ENCODE data around the gene TARM1. TPM values are rescaled to one million over a fixed set of nuclear protein-coding genes. Genes with fewer than 3 reads are reported as not detected.
"Not testable (repeated sequence)": the region's sequence is repeated elsewhere in the genome, so short reads cannot be mapped to it uniquely, and the experiment has no call there.

Gene TARM1
- total RNA-seq, 1 donor from 2014 or later = not detected

- H3K36me3 ChIP-seq (ENCODE audit: control insufficient read depth in 3 of 3, insufficient read depth in 3 of 3, low read length in 3 of 3) = peaks cover 17 to 20% (median 19%) of the 10 kb centered on the region in 3 donors
- peaks cover 0 to 4% (median 0%) of the 10 kb centered on the region in 3 donors for H3K27me3 ChIP-seq (ENCODE audit: control insufficient read depth in 3 of 3, insufficient read depth in 3 of 3, low read length in 3 of 3)
- peak within 1 kb of the TSS; percentile 85 to 97 (median 93) for H3K4me3 ChIP-seq (ENCODE audit: low read length in 3 of 3)
- H3K9me3 ChIP-seq (ENCODE audit: control insufficient read depth in 3 of 3, low read length in 3 of 3) = no peaks in the 10 kb centered on the region
- peak within 1 kb of the TSS; percentile 70 for H3K27ac ChIP-seq (ENCODE audit: low read depth, low read length)
- H3K9ac ChIP-seq (ENCODE audit: low read depth in 1 of 3, low read length in 3 of 3) = peak within 1 kb of the TSS; percentile 91 to 97 (median 91)
- peaks cover 8 to 11% (median 11%) of the 10 kb centered on the region in 3 donors for H3K4me1 ChIP-seq (ENCODE audit: control insufficient read depth in 3 of 3, insufficient read depth in 3 of 3, low read length in 3 of 3)
These were observed 21.4 kb upstream of the TARM1 start, which contains the start of gene NDUFA3 for GRCh38 chr19:54102421-54103169. Gene NDUFA3 (plus strand): TSS chr19:54102855. CDS start chr19:54102879, 24 bp downstream.

DNA sequence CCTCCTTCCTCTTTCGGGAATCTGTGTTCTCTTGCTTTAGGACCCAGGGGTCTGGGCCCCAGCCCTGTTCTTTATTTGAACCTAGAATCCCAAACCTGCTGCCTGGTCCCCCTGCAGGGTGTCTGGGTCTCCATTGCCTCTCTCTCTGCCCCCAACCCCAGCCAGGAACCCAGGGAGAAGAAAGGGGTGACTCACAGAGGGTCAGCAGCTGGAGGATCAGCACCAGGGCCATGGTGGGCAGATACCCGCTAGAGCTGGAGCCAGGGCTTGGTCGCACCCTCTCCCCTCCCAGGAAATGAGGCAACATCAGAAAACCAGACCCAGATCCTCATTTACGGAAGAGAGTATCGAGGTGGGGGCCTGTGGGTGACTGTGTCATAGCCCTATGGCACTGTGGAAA lies 19.4 kb upstream of the TARM1 start, which contains the start of gene OSCAR:
TSS of gene OSCAR (minus strand) at position 243 of the 400 bp plus-strand sequence. CDS start at position 232, 11 bp downstream.
- peak within 1 kb of the TSS in 1 of 3 donors; percentile 6 for H3K9ac ChIP-seq (ENCODE audit: low read depth in 1 of 3, low read length in 3 of 3)
- H3K4me1 ChIP-seq (ENCODE audit: control insufficient read depth in 3 of 3, insufficient read depth in 3 of 3, low read length in 3 of 3) = peaks cover 10 to 15% (median 11%) of the 10 kb centered on the region in 3 donors
- no peak within 1 kb of the TSS for H3K27ac ChIP-seq (ENCODE audit: low read depth, low read length)
- no peaks in the 10 kb centered on the region for H3K9me3 ChIP-seq (ENCODE audit: control insufficient read depth in 3 of 3, low read length in 3 of 3)
- peaks cover 2 to 4% (median 2%) of the 10 kb centered on the region in 3 donors for H3K36me3 ChIP-seq (ENCODE audit: control insufficient read depth in 3 of 3, insufficient read depth in 3 of 3, low read length in 3 of 3)
- H3K27me3 ChIP-seq (ENCODE audit: control insufficient read depth in 3 of 3, insufficient read depth in 3 of 3, low read length in 3 of 3) = peaks cover 8 to 14% (median 10%) of the 10 kb centered on the region in 3 donors
- H3K4me3 ChIP-seq (ENCODE audit: low read length in 3 of 3) = no peak within 1 kb of the TSS

- peaks cover 11 to 15% (median 11%) of the 10 kb centered on the region in 3 donors for H3K4me1 ChIP-seq (ENCODE audit: control insufficient read depth in 3 of 3, insufficient read depth in 3 of 3, low read length in 3 of 3)
- not testable (repeated sequence) for H3K9me3 ChIP-seq (ENCODE audit: control insufficient read depth in 3 of 3, low read length in 3 of 3); H3K36me3 ChIP-seq (ENCODE audit: control insufficient read depth in 3 of 3, insufficient read depth in 3 of 3, low read length in 3 of 3); H3K9ac ChIP-seq (ENCODE audit: low read depth in 1 of 3, low read length in 3 of 3); H3K27ac ChIP-seq (ENCODE audit: low read depth, low read length); H3K4me3 ChIP-seq (ENCODE audit: low read length in 3 of 3)
- peaks cover 13 to 19% (median 16%) of the 10 kb centered on the region in 3 donors for H3K27me3 ChIP-seq (ENCODE audit: control insufficient read depth in 3 of 3, insufficient read depth in 3 of 3, low read length in 3 of 3)
These were observed 18.7 kb upstream of the TARM1 start for GRCh38 chr19:54099903-54100255.

GRCh38 chr19:54099190-54099902 lies 18.2 kb upstream of the TARM1 start:
- Histone ChIP-seq H3K4me3 (ENCODE audit: low read length in 3 of 3) (no peak overlapping the region), H3K27ac (ENCODE audit: low read depth, low read length) (no peak overlapping the region)

DNA sequence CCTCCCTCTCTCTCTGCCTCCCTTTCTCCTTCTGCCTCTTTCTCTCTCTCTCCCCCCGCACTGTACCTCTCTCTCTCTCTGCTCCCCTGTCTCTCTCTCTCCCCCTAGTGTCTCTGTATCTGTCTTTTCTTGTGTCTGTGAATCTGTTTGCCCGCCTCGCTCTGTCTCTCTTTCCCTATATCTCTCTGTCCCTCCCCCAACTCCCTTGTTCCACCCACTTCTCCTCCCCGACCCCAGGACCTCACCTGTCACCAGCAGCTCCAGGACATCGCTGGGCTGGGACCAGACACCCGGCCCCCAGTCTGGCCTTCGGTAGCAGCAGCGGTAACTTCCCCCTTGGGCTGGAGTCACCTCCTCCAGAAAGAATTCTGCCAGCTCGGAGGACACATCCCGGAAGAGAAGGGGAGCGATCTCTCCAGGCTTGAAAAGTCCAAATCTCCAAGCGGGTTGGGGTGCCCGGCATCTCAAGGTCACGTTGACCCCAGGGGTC lies 15.5 kb upstream of the TARM1 start:
- Histone ChIP-seq H3K4me3 (ENCODE audit: low read length in 3 of 3) (peak overlapping the region in 1 of 3 donors; percentile 49), H3K36me3 (ENCODE audit: control insufficient read depth in 3 of 3, insufficient read depth in 3 of 3, low read length in 3 of 3) (no peaks in the 10 kb centered on the region), H3K4me1 (ENCODE audit: control insufficient read depth in 3 of 3, insufficient read depth in 3 of 3, low read length in 3 of 3) (peaks cover 0 to 4% (median 2%) of the 10 kb centered on the region in 3 donors), H3K9ac (ENCODE audit: low read depth in 1 of 3, low read length in 3 of 3) (peak overlapping the region in 1 of 3 donors; percentile 57), H3K27ac (ENCODE audit: low read depth, low read length) (no peak overlapping the region), H3K27me3 (ENCODE audit: control insufficient read depth in 3 of 3, insufficient read depth in 3 of 3, low read length in 3 of 3) (peaks cover 14 to 28% (median 20%) of the 10 kb centered on the region in 3 donors), H3K9me3 (ENCODE audit: control insufficient read depth in 3 of 3, low read length in 3 of 3) (no peaks in the 10 kb centered on the region)

More at GRCh38 chr19:54099190-54099902, 18.2 kb upstream of the TARM1 start:
- H3K27me3 ChIP-seq (ENCODE audit: control insufficient read depth in 3 of 3, insufficient read depth in 3 of 3, low read length in 3 of 3) = peaks cover 14 to 24% (median 20%) of the 10 kb centered on the region in 3 donors
- peaks cover 11 to 15% (median 11%) of the 10 kb centered on the region in 3 donors for H3K4me1 ChIP-seq (ENCODE audit: control insufficient read depth in 3 of 3, insufficient read depth in 3 of 3, low read length in 3 of 3)
- H3K9ac ChIP-seq (ENCODE audit: low read depth in 1 of 3, low read length in 3 of 3) = no peak overlapping the region
- no peaks in the 10 kb centered on the region for H3K9me3 ChIP-seq (ENCODE audit: control insufficient read depth in 3 of 3, low read length in 3 of 3)
- H3K36me3 ChIP-seq (ENCODE audit: control insufficient read depth in 3 of 3, insufficient read depth in 3 of 3, low read length in 3 of 3) = peaks cover 0 to 1% (median 0%) of the 10 kb centered on the region in 3 donors

- H3K27me3 ChIP-seq (ENCODE audit: control insufficient read depth in 3 of 3, insufficient read depth in 3 of 3, low read length in 3 of 3) = peaks cover 17 to 28% (median 20%) of the 10 kb centered on the region in 3 donors
- H3K9me3 ChIP-seq (ENCODE audit: control insufficient read depth in 3 of 3, low read length in 3 of 3); H3K36me3 ChIP-seq (ENCODE audit: control insufficient read depth in 3 of 3, insufficient read depth in 3 of 3, low read length in 3 of 3); H3K27ac ChIP-seq (ENCODE audit: low read depth, low read length); H3K4me1 ChIP-seq (ENCODE audit: control insufficient read depth in 3 of 3, insufficient read depth in 3 of 3, low read length in 3 of 3): not testable (repeated sequence)
- H3K4me3 ChIP-seq (ENCODE audit: low read length in 3 of 3) = peak overlapping the region; percentile 22 to 49 (median 40)
- peak overlapping the region in 1 of 3 donors; percentile 16 for H3K9ac ChIP-seq (ENCODE audit: low read depth in 1 of 3, low read length in 3 of 3)
These were observed 14.9 kb upstream of the TARM1 start for GRCh38 chr19:54095859-54096616.

GRCh38 chr19:54095136-54095858 lies 14.1 kb upstream of the TARM1 start:
- Histone ChIP-seq H3K27me3 (ENCODE audit: control insufficient read depth in 3 of 3, insufficient read depth in 3 of 3, low read length in 3 of 3) (peaks cover 18 to 28% (median 20%) of the 10 kb centered on the region in 3 donors), H3K4me3 (ENCODE audit: low read length in 3 of 3) (no peak overlapping the region), H3K9me3 (ENCODE audit: control insufficient read depth in 3 of 3, low read length in 3 of 3) (no peaks in the 10 kb centered on the region), H3K27ac (ENCODE audit: low read depth, low read length) (no peak overlapping the region), H3K36me3 (ENCODE audit: control insufficient read depth in 3 of 3, insufficient read depth in 3 of 3, low read length in 3 of 3) (no peaks in the 10 kb centered on the region), H3K4me1 (ENCODE audit: control insufficient read depth in 3 of 3, insufficient read depth in 3 of 3, low read length in 3 of 3) (peaks cover 0 to 4% (median 2%) of the 10 kb centered on the region in 3 donors), H3K9ac (ENCODE audit: low read depth in 1 of 3, low read length in 3 of 3) (peak overlapping the region in 1 of 3 donors; percentile 16)

GRCh38 chr19:54094426-54095000 lies 13.3 kb upstream of the TARM1 start:
- no peak overlapping the region for H3K4me3 ChIP-seq (ENCODE audit: low read length in 3 of 3)
- no peak overlapping the region for H3K27ac ChIP-seq (ENCODE audit: low read depth, low read length)
- H3K9ac ChIP-seq (ENCODE audit: low read depth in 1 of 3, low read length in 3 of 3) = no peak overlapping the region
- H3K4me1 ChIP-seq (ENCODE audit: control insufficient read depth in 3 of 3, insufficient read depth in 3 of 3, low read length in 3 of 3) = peaks cover 0 to 4% (median 2%) of the 10 kb centered on the region in 3 donors
- H3K27me3 ChIP-seq (ENCODE audit: control insufficient read depth in 3 of 3, insufficient read depth in 3 of 3, low read length in 3 of 3) = peaks cover 18 to 27% (median 21%) of the 10 kb centered on the region in 3 donors
- no peaks in the 10 kb centered on the region for H3K36me3 ChIP-seq (ENCODE audit: control insufficient read depth in 3 of 3, insufficient read depth in 3 of 3, low read length in 3 of 3)
- no peaks in the 10 kb centered on the region for H3K9me3 ChIP-seq (ENCODE audit: control insufficient read depth in 3 of 3, low read length in 3 of 3)
